GM18907 (cell line): ENCODE results near the gene WDR3.

Experiments
- ATAC-seq: cut with Tn5 transposase; IDR thresholded peaks from one replicate; pipeline ENCODE4 v1.9.1; 2021; ENCODE audit warnings: mild to moderate bottlenecking, moderate library complexity; ENCODE audit not compliant: unreplicated experiment

WDR3 gene

DNA sequence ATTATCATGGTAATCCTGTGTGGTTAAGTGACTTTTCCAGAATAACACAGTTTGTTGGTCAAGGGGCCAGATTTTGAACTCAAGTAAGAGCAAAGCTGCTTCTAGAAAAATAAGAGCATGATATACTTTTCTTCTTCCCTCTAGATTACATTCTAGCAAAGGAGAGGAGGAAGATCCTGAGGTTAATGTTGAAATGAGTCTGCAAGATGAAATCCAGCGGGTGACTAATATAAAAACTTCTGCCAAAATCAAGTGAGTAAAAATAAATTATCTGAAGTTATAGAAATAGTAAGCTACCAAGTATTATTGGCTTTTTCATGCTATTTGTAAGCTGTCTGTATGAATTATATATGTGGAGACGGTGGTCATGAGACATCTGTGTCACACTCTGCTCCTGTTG is 12.8 kb downstream of the WDR3 start:
- no peak for ATAC-seq

DNA sequence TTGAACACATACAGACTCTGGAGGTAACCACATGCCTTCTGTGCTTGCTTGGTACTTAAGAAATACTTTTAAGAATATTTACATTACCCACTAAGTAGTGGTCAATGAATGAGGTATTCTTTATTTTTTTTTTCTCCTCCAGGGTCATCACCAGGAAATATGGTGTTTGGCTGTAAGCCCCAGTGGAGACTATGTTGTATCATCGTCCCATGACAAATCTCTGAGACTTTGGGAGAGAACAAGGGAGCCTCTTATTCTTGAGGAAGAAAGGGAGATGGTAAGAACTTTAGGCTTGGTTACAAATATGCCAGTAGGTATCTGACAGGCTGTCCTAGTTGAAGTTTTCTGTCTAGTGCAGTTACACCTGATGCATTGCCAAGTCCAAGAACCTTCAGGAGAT is 22.8 kb downstream of the WDR3 start:
- ATAC-seq: no peak

DNA sequence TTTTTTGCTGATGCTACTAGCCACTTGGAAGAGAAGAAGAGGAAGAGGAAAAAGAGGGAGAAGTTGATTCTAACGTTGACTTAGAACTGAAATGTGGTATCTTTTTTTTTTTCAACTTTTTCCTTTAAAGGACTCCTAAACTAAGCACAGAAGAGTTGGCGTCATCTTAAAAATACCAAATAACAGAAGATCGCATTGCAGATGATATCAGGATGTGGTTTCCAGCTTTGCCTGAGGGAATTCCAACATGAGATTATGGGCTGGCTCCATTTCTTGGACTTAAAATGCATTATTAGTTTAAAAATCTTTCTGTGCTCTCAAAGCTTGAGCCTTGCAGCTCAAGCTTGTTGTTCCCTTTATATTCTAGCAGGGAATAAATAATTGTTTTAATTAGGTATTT is 29.8 kb downstream of the WDR3 start:
- no peak for ATAC-seq

DNA sequence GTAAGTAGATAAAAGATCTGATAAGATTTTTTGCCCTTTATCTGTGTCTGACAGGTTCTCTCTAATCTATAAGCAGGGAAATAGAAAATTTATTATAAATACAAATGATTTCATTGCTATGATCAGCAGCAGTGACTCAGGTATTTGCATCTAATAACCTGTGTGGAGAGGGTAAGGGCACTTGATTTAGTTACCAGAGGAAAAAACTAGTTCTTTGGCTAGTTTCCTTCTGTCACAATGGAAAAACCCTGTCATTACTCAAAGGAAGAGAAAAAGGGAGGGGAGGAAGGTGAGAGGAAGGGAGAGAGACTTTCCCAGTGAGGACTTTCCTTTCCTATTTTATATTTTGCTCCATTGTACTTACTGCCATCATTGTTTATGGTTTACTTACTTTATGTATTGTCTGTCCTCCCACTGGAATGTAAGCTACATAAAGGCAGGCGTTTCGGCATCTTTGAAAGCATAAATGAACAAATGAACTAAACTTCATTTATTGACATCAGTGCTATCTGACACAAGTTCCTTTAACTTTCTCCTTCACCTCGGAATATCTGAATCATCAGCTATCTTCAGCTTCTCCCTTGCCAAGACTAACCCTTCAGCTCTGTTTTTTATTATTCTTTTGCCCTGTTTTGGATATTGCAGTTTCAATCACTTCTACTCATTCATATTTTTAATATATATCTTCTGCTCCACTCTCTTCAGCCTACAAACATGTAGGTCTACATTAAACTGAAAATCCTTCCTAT is 34.9 kb downstream of the WDR3 start:
- ATAC-seq: no peak

DNA sequence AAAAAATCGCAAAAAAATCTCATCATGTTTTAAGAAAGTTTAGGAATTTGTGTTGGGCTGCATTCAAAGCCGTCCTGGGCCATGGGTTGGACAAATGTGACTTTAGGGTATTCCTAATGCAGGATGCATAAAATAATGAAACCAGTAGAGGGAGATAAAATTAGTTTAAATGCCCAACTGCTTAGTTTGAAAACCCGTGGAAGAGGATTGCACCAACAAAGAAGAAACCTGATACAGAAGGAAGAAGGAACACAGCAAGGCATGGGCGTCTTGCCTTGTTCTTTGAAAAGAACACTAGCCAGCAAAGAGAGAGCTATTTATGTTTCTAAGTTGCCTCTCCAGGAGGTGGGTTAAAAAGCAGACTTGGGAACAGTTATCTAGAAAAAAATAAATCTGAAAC is 37.9 kb downstream of the WDR3 start:
- ATAC-seq: no peak

DNA sequence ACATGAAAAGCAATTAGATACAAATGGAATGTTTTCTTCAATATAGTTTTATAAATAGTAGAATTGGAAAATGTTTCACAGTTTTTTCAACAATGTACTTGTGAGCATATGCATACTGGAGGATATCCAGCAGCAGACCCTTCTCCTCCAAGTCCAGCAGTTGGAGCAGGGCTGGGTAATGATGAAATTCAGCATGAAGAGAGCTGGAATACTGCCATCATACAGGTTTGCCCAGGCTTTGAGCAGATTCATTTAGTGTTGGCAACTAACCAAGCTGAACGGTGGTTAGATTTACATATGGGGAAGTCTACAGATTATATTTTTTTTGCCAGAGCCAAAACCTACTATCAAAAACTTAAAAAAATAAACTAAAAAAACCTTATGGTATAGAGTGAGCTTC is 38.3 kb downstream of the WDR3 start:
- ATAC-seq: no peak

DNA sequence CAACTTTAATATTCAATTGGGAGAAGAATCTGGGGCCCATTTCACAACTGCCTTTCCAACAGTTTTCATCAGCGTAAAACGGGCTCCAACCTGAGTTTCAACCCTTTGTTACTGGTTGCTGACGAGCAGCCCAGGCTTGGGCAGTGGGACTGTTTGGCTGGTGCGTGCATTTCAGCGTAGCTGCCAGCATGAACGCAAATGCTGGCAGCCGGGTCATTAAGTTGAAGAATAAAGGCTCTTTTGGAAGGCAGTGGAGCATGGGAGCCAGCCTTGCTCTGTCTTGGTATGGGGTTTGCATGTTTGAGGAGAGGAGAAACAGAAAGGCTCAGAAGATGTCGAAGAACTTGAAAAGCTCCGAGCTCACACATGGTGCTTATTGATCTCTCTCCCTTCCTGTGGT is 40.7 kb downstream of the WDR3 start:
- ATAC-seq: no peak

DNA sequence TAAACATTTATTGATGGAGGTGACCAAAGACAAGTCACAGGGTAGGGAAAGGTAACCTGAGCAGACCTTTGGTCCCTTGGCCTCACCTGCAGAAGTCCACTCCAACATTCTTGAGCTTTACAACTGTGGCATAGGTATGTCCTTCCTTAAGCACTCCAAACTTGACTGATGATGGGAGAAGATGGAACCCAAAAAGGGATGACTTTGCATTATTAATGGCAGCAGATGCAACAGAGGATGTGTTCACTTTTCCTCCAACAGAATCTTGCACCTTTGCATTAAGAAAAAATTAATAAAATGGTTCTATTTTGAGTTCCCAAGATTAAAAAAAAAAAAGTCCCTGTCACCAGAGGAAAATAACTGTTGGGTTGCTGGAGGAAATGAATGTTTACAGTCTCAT is 42.2 kb downstream of the WDR3 start:
- ATAC-seq: no peak

DNA sequence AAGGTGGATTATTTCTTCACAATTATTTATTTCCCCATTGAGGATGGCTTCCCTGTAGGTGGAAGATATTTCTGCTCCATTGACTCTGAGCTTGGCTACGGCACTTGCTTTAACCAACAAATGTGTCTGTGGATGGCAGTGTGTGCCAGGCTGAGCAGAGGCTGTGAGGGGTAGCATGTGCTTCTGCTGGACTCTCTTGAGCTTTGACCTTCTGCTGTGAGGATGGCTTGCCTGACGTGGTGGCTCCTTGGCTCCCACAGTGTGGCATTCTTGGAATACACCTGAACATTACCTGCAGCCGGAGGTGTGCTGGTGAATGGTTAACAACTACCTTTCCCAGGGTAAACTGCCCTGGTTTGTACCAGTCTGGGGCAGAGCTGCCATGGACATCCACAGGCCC is 46.8 kb downstream of the WDR3 start:
- ATAC-seq: no peak

DNA sequence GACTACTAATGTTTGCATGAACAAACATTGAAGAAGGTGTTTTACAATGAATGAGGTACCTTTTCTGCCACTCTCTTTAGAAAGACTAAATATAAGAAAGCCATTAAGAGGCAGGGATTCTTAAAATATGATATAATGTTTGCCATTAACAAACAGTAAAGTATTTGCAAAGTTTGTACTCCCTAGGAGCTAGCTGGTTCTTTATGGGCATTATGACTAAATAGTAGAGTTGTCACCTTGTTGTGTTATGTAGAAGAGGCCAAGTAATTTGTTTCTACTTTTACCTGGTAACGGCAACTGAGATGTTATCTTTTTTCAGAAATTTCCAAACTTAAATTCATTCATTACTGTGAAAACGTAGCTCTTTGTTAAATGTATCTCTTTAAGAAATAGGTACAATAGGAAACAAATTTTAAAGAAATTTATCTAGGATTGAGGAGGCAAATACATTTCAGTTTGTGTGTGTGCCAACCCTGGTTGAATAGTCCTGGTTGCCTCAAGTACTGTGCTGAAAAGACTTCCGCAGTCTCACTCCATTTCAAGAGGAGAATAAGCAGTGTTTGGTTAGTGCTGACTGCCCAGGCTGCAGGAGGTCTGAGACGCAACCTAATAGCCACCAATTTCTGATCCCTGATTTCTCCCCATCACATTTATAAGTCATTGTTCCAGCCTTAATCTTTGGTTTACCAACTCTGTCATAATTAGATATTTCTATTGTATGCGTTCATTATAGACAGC is 52.1 kb downstream of the WDR3 start:
- no peak for ATAC-seq

DNA sequence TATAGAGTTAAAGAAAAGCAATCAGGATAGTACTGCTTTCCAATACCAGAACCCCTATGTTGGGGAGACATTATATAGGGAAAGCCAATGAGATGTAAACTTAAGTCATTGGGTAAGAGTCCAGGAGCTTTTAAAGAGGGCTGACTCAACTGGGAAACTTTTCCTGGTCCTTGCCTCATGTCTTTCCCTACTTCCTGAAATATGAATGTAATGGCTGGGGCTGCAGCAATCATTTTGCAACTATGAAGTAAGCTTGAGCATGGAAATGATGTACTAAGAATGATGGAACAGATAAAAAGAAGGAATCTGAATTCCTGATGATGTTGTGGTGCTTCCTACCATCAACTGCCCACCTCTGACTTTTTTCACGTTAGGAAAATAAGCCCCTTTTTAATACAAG is 55.7 kb downstream of the WDR3 start:
- no peak for ATAC-seq

DNA sequence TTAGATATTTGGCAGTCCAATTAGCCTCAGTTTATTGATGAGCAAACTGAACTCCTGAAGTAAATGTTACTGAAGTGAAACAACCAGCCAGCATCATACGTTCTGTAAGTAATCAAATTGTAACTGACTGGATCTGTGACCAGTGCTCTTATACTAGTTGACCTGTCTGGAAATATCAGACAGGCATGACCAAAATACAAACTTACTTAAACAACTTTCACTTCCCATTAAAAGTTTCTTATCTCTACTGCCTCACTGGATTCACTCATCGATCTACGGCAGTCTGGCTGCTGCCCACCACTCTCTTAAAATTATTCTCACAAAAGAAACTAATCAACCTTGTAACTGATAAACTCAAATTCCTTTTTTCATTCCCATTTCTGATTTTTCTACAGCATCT is 56.4 kb downstream of the WDR3 start:
- peak; percentile 73 for ATAC-seq

DNA sequence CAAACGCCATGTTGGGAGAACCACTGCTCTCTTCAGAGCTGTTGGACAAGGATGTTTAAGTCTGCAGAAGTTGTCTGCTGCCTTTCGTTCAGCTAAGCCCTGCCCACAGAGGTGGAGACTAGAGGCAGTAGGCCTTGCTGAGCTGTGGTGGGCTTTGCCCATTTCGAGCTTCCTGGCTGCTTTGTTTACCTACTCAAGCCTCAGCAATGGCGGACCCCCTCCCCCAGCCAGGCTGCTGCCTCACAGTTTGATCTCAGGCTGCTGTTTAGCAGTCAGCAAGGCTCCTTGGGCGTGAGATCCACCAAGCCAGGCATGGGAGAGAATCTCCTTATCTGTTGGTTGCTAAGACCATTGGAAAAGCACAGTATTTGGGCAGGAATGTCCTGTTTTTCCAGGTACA is 74.8 kb downstream of the WDR3 start:
- no peak for ATAC-seq

DNA sequence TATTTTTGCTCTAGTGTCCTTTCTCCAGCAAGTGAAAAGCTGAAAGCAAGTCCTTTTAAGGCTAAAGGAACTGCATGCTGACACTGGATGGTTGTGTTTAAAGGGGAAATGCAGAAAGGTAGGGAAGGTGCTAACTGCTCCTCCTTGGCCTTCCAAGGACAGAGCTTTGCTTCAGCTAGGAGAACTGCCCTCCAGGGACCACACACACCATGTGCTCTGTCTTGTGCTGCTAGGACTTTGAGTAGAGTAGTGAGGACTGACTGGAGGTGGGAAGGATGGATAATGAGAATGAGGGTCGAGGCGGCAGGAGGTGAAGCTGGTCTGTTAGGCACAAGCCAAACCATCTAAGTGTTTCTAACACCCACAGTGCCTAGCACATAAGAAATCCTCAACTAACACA is 77.9 kb downstream of the WDR3 start:
- no peak for ATAC-seq

DNA sequence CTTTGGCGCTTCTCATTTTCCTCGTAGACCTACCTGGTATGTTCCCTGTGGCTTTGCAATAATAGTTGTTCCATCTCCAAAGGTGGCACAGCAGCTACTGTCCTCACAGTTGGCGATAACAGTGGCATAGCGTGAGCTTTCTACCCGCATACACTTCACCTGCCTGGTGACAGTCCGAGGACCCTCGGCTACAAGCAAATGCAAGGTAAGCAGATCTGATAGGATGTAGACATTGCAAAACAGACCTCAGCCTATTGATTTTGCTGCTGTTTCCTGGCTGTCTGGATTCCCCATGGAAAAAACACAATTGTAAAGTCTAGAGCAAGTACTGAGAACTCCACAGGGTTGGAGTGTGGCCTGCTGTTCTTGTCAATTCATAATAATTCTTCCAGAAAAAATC is 78.5 kb downstream of the WDR3 start:
- ATAC-seq: no peak

DNA sequence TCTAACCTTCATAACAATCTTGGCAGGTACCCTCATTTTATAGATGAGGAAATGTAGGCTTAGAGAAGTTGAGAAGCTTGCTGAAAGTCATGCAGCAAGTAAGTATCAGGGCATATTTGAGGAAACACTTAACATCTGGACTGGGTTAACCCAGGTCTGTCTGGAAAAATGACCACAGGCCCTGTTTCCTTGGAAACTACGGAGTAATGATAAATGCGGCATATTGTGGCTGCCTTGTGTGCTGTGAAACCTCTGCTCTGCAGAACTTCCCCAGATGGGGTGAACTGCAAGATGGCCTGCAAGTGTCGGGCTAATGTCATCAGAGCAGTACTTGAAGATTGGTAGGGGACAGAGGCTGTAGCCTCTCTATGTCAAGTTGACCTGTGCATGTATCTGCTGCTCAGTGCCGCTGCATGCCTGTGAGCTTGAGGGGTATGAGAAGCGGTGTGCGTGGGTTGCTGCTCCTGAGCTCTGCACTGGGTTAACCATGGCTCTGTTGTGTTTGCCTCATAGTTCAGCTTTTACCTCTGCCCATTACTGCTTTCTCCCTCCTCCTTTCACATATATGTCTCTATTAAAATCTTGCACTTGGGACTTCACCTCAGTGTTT is 83.1 kb downstream of the WDR3 start:
- ATAC-seq: no peak

DNA sequence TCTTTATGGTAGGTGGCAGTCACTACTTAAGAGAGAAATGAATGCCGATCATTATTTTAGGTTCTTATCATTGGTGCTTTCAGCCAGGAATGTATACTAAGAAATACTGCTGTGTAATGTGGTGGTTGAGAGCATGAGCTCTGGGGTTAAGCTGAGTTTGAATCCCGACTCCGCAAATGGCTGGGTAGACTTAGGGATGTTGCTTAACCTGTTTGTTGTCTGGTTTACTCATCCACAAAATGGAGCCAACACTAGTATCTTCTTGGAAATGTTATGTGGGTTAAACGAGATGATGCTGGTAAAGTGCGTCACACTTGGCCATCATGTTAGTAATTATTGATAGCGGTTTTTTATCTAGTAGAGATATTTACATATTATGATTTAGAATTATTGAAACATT is 83.8 kb downstream of the WDR3 start:
- no peak for ATAC-seq

DNA sequence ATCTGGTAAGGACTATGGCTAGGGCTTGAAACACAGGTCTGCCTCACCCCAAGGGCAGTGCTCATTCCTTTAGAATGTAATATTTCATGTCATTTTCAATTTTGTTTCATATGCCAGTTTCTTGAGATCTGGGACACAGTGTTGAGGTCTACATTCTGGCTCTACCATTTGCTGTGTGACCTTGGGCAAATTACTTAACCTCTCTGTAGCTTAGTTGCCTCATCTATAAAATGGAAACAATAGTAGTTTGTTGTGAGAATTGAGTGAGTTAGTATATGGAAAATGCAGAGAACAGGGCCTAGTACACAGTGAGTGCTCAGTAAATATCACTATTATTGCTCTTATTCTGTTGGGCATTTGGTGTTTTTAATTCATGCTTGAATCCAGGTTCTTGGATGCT is 84.4 kb downstream of the WDR3 start:
- no peak for ATAC-seq
